K562 (cell line): ENCODE data around the gene LMNA. TPM values are rescaled to one million over a fixed set of nuclear protein-coding genes. Genes with fewer than 3 reads are reported as not detected.

Source experiments
- ATF7 ChIP-seq: fragments of 450-650 bp; IDR thresholded peaks from 2 replicates; pipeline ENCODE4 v1.7.1; 2014; ENCODE audit warnings: mild to moderate bottlenecking, moderate library complexity
- ETV5 ChIP-seq: sonication (generic); formaldehyde crosslinking; IDR thresholded peaks from 2 replicates; pipeline ENCODE4 v1.4.0; 2020; ENCODE audit warnings: low read depth, mild to moderate bottlenecking, missing genetic modification reagents
- GABPB1 ChIP-seq: sonication (generic); formaldehyde crosslinking; IDR thresholded peaks from 2 replicates; pipeline ENCODE4 v1.8.0; 2022; ENCODE audit warnings: mild to moderate bottlenecking, missing genetic modification reagents
- HDAC8 ChIP-seq: fragments of 450-650 bp; IDR thresholded peaks from 2 replicates; pipeline ENCODE4 v1.6.1; 2016; ENCODE audit warnings: mild to moderate bottlenecking, missing genetic modification characterization, moderate library complexity, missing compliant biosample characterization
- HEY1 ChIP-seq: fragments of 250-450 bp; sonication (Bioruptor Pico); IDR thresholded peaks from 2 replicates; pipeline ENCODE4 v1.5.0; 2020; ENCODE audit warnings: mild to moderate bottlenecking, moderate library complexity, borderline replicate concordance
- HINFP ChIP-seq: fragments of 450-650 bp; conservative IDR thresholded peaks from 2 replicates; pipeline ENCODE4 v1.6.1; 2016; ENCODE audit warnings: missing genetic modification characterization, low read depth, mild to moderate bottlenecking, control low read depth, missing compliant biosample characterization
- MXD1 ChIP-seq: fragments of 250-450 bp; sonication (Bioruptor Pico); IDR thresholded peaks from 2 replicates; pipeline ENCODE4 v1.8.0; 2021; ENCODE audit warnings: borderline replicate concordance, mild to moderate bottlenecking, moderate library complexity; ENCODE audit not compliant: poor library complexity, severe bottlenecking
- RBFOX2 ChIP-seq: fragments of 200-400 bp; formaldehyde crosslinking; IDR thresholded peaks from 2 replicates; pipeline ENCODE4 v1.6.1; 2017; ENCODE audit warnings: low read depth, mild to moderate bottlenecking, low read length, moderate library complexity
- RFX7 ChIP-seq: fragments of 250-450 bp; sonication (Bioruptor Pico); IDR thresholded peaks from 2 replicates; pipeline ENCODE4 v1.5.1; 2021; ENCODE audit warnings: mild to moderate bottlenecking
- SREBF1 ChIP-seq: fragments of 150-350 bp; IDR thresholded peaks from 2 replicates; pipeline ENCODE4 v1.6.1; 2014; ENCODE audit warnings: antibody characterized with exemption, low read depth, low read length, borderline replicate concordance
- ZNF324 ChIP-seq: fragments of 250-450 bp; sonication (Bioruptor Pico); IDR thresholded peaks from 2 replicates; pipeline ENCODE4 v1.4.0; 2020; ENCODE audit warnings: mild to moderate bottlenecking
- polyA plus RNA-seq, 8 experiments: library from polyadenylated mRNA; depleted of rRNA in 4 of 8; stranded (reverse) in 5 of 8; unstranded in 3 of 8; fragments of >200 nt; fragmentation: Nextera tagmentation in 2 of 8; fragmentation: Illumina TruSeq in 1 of 8; extraction: Ambion mirVana in 2 of 8; extraction: Trizol in 1 of 8; gene quantifications; 2 replicates each; pipeline versions ENCODE4 v1.2.1 to v1.2.3, GENCODE V29; 2011 to 2014; ENCODE audit warnings: inconsistent platforms in 1 of 8, missing spikeins in 1 of 8
- total RNA-seq, 7 experiments: library from RNA; depleted of rRNA in 6 of 7; stranded (reverse); fragments of >200 nt in 6 of 7; fragmentation: Illumina TruSeq in 2 of 7; extraction: Trizol in 2 of 7; gene quantifications; 2 replicates each; pipeline versions ENCODE4 v1.2.1 to v1.2.3, GENCODE V29; 2011 to 2021; ENCODE audit warnings: low replicate concordance in 1 of 7
- TF ChIP-seq, protein P1 (sequence below), 2 experiments: fragments of 450-650 bp in 1 of 2; sonication (generic) in 1 of 2; formaldehyde crosslinking in 1 of 2; IDR thresholded peaks; 2 replicates each; pipeline versions ENCODE4 v1.7.1 to v1.9.0; 2016 to 2022; ENCODE audit warnings: inconsistent platforms in 1 of 2, mild to moderate bottlenecking in 1 of 2, missing genetic modification reagents in 1 of 2
- TF ChIP-seq, protein P2 (sequence below): sonication (generic); formaldehyde crosslinking; IDR thresholded peaks from 2 replicates; pipeline ENCODE4 v1.8.1; 2022; ENCODE audit warnings: missing genetic modification reagents

LMNA gene
- total and polyA plus RNA-seq, 9 of the 15 experiments (the other 6 are each of a cell fraction or from before 2014, with no cell fraction given): 1.00 to 347 (median 88.2) TPM

DNA sequence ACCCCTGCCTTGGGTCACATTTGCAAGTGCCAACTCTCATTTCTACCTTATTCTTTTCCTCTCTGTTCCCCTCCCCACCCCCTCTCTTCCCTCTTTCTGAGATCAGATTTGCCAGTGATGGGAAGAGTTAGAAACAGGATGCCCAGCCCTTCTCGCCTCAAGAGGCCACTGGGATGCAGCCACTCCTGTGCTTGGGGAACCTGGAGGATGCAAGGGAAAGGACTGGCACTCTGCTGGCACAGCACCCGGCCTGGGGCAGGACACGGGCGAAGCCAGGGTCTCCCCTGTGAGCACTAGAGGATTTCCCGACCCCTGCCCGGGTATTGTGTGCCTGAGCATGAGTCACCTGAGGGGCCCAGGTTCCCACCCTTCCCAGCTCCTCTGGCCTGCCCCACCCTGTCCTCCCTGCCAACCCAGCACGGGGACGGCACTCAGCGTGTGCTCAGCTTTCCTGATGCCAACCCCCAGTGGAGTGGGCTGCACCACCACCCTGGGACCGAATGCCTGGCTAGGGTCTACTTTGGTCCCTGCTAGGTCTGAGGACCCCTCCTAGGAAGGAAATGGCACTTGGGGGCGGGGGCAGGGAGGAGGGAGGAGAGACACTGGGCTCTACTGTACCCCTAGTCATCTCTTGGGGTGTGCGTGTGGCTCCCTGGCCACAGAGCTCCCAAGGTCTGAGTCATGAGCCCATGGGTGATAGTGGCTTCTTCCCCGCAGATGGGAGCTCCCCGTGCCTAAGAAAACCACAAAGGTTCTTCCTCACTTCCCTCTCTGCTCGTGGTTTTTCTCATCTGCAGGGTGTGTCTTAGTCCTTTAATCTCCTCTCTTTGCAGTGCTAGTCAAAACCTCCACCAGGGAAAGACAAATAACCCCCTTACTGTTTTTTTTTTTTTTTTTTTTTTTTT is 12.4 kb downstream of the LMNA start (continued):
- TF ChIP-seq, protein P1, sequence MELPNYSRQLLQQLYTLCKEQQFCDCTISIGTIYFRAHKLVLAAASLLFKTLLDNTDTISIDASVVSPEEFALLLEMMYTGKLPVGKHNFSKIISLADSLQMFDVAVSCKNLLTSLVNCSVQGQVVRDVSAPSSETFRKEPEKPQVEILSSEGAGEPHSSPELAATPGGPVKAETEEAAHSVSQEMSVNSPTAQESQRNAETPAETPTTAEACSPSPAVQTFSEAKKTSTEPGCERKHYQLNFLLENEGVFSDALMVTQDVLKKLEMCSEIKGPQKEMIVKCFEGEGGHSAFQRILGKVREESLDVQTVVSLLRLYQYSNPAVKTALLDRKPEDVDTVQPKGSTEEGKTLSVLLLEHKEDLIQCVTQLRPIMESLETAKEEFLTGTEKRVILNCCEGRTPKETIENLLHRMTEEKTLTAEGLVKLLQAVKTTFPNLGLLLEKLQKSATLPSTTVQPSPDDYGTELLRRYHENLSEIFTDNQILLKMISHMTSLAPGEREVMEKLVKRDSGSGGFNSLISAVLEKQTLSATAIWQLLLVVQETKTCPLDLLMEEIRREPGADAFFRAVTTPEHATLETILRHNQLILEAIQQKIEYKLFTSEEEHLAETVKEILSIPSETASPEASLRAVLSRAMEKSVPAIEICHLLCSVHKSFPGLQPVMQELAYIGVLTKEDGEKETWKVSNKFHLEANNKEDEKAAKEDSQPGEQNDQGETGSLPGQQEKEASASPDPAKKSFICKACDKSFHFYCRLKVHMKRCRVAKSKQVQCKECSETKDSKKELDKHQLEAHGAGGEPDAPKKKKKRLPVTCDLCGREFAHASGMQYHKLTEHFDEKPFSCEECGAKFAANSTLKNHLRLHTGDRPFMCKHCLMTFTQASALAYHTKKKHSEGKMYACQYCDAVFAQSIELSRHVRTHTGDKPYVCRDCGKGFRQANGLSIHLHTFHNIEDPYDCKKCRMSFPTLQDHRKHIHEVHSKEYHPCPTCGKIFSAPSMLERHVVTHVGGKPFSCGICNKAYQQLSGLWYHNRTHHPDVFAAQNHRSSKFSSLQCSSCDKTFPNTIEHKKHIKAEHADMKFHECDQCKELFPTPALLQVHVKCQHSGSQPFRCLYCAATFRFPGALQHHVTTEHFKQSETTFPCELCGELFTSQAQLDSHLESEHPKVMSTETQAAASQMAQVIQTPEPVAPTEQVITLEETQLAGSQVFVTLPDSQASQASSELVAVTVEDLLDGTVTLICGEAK (IDR thresholded peaks at IDR 0.05): no peak
- TF ChIP-seq, protein P1 (CRISPR knock-in tag; IDR thresholded peaks at IDR 0.05): no peak
- TF ChIP-seq HDAC8 (tag) (no peak), RBFOX2 (peak; percentile 56), RFX7 (no peak), GABPB1 (CRISPR knock-in tag) (no peak), ATF7 (peak; percentile 33; the same call in 1 of the 2 replicates), SREBF1 (no peak), ZNF324 (CRISPR knock-in tag) (0 out of 2 replicates have a peak, but pooled peaks have one; percentile 17), MXD1 (no peak), HINFP (tag) (no peak), HEY1 (CRISPR knock-in tag) (0 out of 2 replicates have a peak, but pooled peaks have one; percentile 39), ETV5 (CRISPR knock-in tag) (no peak)
- TF ChIP-seq, protein P2, sequence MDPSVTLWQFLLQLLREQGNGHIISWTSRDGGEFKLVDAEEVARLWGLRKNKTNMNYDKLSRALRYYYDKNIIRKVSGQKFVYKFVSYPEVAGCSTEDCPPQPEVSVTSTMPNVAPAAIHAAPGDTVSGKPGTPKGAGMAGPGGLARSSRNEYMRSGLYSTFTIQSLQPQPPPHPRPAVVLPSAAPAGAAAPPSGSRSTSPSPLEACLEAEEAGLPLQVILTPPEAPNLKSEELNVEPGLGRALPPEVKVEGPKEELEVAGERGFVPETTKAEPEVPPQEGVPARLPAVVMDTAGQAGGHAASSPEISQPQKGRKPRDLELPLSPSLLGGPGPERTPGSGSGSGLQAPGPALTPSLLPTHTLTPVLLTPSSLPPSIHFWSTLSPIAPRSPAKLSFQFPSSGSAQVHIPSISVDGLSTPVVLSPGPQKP (CRISPR knock-in tag): no peak
